HG02763 (cell line): ENCODE data around the gene ACTR3C.
"Not testable (repeated sequence)": the region's sequence is repeated elsewhere in the genome, so short reads cannot be mapped to it uniquely, and the experiment has no call there.

Source experiments
- ATAC-seq: cut with Tn5 transposase; IDR thresholded peaks from one replicate; pipeline ENCODE4 v1.9.1; 2021; ENCODE audit warnings: mild to moderate bottlenecking, moderate library complexity; ENCODE audit not compliant: unreplicated experiment

Gene ACTR3C

DNA sequence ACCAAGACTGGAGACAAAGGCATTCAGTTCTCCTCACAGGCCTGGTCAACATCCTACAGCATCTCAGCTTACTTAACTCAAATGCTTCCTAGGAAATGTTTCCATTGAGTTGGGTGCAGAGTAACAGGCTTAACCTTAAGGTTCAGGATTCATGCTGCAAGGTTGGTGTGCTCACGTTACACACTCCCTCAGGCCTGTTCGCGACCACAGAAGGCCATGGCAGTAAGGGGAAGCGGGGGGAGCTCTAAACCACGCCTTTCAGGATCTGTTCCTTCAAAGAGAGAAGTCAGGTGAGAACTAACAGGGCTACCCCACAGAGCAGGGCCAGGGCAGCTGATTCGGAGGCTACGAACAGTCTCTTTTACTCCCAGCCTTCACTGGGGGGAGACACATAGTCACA is 35.5 kb downstream of the ACTR3C start:
- ATAC-seq = not testable (repeated sequence)

DNA sequence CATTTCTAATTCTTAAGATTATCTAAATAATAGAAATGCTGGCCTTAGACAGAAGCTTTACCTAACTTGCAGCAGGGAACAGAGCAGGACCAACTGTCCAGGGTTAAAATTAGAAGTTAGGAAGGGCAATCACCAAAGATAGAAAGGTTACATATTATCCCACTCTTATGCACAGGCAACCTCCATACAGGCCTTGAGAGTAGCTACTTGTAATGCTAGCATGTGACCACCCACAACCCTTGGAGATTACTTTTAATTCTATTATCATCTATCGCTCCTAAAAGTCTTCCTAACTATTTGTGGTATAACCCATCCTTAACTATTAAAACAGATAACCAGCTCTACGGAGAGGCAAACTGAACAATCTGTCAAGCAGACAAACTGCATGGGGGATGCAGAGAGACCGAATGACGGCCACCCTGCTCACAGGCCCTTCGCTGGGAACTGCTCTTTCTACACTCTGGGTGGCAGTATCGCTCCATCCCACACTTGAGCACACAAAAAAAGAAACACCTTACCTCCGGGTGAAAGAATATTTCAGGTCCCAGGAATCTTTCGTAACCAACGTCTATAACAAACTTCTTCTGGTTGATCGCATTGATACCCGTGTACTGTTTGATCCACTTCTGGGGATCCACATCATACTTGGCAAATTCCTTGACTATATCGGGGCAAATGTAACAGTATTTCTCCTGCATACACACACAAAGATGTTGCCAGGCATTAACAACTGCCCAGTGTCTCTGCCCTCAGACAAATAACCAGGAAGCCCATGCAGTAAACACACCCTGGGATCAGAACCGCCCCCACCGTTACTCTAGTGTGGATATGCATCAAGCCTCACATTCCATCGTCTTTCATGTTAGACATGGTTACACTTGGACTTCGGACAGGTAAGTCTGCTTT is 37.2 kb downstream of the ACTR3C start:
- ATAC-seq = not testable (repeated sequence)

GRCh38 chr7:150283608-150284007 is 39.7 kb downstream of the ACTR3C start:
- ATAC-seq = not testable (repeated sequence)

GRCh38 chr7:150283111-150283510 is 40.2 kb downstream of the ACTR3C start:
- ATAC-seq = not testable (repeated sequence)

DNA sequence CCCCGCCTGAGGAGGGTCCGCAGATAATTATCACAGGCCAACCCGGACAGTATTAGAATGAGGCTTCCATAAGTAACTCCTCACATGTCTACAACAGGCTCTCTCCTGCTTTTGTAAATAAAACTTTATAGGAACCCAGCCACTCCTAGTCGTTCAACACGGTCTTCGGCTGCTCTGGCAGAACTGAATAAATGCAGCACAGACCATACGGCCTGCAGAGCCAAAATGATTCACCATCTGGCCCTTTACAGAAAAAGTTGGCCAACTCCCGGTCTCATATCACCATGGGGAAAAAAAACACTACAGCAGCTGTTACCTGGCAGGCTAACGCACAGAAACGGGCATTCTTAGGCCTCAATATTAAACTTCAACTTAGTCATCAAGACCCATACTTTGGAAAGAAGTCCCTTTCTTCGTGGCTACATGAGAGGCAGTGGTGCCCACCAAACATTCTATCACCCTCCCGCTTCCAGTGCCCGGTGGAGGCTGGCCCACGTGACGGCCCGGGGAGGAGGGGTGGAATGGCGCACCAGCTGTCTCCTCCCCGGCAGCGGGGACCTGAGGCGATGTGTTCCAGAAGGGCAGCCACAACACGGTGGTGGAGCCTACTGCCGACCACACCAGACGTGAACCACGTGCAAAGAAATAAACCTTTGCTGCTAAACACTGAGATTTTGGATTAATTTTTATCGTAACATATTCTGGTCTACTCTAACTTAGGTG is 41.5 kb downstream of the ACTR3C start:
- not testable (repeated sequence) for ATAC-seq

- not testable (repeated sequence) for ATAC-seq
Observed at GRCh38 chr7:150278383-150278782, 45.0 kb downstream of the ACTR3C start.

- ATAC-seq = not testable (repeated sequence)
Observed at GRCh38 chr7:150276132-150276695, 47.1 kb downstream of the ACTR3C start.

DNA sequence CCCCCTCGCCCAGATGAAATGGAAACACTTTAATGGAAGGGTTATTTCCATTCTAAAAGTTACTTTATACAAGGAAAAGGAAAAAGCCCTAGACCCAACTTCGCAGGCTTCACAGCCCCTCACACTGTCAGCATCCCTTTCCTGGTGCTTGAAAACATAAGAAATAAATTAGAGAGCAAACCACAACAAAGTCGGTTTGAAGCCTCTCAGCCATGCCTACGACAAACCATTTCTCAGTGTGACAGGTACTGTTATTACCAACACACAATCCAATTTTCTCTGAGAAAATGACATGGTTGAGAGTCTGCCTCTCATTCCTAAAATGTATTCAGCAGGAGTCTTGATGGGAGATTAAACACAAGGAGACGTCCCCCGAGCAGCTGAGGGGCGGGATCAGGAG is 51.4 kb downstream of the ACTR3C start:
- ATAC-seq = not testable (repeated sequence)

DNA sequence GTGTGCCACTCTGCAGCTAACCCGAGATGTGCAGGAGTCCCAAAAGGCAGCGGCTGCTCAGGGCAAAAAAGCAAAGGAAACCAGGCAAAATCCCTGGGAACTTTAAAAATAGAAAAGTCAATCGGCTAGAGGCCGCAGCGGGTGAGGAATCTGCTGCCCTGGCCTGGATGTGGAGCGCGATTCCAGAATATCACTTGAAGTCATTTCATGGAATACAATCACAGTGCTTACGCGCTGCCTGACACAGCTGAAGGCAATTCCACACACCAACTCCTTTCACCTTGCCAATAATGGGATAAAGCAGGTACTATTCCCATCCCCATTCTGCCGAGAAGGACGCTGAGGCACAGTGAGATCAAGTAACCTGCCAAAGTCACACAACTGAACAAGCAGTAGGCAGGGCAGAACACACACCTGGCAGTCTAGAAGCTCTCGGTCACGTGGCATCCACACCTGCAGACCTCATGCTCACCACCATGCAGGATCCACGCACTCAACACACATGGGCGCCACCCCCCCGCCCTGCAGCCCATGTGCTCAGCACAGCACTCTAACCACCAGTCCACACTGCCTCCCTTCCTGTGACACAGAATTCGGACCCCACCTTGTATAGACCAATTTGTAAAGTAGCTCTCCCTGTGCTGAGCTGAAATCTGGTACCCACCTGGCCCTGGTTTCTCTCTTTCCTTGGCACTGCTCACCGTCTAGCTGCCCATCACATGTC is 53.1 kb downstream of the ACTR3C start:
- not testable (repeated sequence) for ATAC-seq

DNA sequence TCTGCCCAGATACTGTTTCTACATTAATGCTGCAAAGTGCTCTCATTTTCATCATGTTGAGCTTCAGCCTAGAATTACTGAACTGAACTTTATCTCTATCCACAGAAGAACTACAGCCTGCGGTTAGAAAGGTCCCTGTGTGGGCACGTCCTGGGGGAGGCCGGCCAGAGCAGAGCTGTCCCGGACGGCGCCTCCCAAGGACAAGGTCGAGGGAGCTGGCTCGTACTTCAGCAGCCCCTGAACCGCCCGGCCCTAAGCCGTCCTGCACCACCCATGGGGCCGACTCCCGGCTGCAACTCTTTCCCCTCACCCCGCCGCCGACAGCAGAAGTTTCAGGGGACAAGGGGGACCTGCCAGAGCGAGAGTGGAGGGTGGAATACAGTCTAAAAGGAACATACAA is 54.5 kb downstream of the ACTR3C start:
- not testable (repeated sequence) for ATAC-seq

DNA sequence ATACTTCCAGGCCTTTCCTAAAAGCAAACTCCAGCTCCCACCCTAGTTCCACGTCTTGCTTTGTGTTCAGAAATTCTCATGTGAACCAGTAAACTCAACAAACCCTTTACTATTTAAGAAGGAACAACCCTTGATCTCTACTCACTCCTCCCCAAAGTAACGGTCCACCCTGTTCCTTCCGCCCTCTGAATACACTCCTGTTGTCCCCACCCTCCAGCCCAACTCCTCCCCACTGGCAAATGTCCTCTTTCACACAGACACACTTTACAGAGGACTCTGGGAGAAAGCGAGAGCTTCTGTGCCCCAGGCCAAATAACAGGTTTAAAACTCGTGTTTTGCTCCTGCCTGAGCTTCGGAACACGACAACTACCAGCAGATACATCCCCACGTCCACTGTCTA is 55.1 kb downstream of the ACTR3C start:
- not testable (repeated sequence) for ATAC-seq

- ATAC-seq = not testable (repeated sequence)
Observed at GRCh38 chr7:150266953-150267665, 56.2 kb downstream of the ACTR3C start.

GRCh38 chr7:150262656-150263055 is 60.7 kb downstream of the ACTR3C start:
- ATAC-seq = not testable (repeated sequence)

GRCh38 chr7:150247745-150248144 is 75.6 kb downstream of the ACTR3C start:
- ATAC-seq = not testable (repeated sequence)

- ATAC-seq = not testable (repeated sequence)
Observed at GRCh38 chr7:150245208-150245607, 78.1 kb downstream of the ACTR3C start.

DNA sequence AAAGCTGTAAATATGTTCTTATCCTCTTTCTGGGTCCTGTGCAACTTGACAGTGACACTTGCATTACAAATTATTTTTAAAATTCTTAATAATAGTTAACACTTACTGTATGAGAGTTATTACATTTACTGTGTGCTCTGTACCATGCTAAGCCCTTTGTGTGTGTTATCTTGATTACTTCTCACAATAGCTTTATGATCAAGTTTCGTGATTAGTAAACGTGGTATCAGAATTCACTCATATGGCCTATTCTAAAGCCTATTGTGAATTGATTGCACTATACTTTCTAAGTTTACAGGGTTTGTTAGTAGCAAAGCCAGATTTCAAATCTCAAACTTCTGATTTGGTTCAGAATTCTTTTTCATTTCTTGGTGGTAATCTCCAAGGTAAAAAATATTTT is 80.4 kb downstream of the ACTR3C start:
- not testable (repeated sequence) for ATAC-seq

DNA sequence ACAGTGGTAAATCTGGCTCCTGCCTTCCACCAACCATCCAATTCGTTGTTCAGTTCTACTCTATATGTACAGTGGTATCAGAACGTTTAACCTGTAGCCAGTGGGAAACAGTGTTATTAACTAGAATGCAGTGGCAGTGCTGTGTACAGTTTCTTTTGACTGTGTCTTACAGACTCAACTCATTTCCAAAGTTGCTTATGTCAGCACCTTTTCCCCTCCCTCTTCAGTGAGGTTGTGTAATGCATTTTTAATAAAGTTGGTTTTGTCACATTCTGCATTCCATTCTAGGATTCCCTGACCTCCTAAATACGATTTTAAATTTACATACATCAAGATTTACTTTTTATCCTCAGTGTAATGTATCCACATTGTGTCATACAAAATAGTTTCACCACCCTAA is 97.9 kb downstream of the ACTR3C start:
- not testable (repeated sequence) for ATAC-seq

DNA sequence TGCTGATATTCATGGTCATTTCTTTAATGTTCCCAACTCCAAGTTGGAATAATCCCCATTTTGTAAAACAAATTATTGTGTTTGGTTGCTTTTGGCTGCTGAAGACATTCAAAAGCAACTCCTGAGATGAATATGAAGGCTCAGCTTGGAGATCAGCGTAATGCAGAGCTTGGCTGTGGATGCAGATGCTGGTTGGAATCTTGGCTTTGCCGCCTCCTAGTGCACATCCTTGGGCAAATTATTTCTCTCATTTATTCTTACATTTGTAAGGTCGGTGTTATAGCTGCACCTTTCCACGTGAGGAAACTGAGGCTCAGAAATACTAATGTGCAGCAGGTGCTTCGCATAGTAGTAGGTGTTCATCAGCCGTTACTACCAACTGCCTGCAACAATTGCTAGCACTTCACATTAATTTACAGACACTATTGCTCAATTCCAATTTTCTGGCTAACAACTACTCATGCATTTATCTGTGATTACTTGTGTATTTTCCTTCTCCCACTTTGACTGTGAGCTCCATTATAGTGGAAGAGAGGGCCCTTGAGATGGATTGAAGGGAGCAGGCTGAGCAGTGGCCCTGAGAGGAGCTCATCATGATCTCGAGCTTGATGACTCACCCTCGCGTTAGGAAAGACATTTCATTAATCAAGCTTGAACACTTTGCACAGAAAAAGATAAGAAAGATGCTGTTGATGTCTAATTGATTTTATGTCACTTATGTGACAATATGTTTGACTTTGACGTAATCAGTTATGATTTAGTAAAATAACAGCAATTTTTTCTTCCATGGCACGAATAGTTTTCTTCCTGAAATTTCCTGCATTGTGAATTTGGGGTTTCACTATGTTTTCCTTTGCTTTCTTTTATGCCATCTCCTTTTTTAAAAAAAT is 101.0 kb downstream of the ACTR3C start:
- not testable (repeated sequence) for ATAC-seq

DNA sequence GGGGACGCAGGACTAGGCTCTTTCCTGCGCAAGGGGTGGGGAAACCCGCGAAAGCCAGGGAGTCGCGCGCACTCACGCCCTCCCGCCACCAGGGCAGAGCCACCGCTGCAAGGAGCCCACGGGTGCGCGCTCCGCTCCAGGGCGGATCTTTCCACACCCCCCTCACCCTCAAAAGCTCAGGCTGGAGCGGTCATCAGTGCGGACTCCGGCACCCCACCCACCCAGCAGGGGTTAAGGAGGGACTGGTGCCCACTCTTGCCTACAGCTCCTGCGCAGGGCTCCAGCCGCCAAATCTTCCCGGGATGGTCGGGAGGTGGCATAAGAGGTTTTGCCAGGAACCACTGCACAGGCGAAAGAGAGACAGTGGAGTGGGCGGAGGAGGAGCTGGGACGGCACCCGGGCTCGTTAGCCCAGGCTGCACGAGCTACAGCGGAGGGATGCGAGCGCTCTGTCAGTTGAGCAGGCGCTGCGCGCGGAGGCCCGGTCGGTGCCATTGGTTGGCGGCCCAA is 102.6 kb downstream of the ACTR3C start:
- ATAC-seq = not testable (repeated sequence)
